DOHH2 (cell line): ENCODE data around the gene HOXC12.

ENCODE experiments used
- EZH2phosphoT487 ChIP-seq: fragments of 200-600 bp; sonication (generic); IDR thresholded peaks from 2 replicates; pipeline ENCODE4 v1.6.1; 2017; ENCODE audit warnings: borderline replicate concordance, mild to moderate bottlenecking, antibody characterized with exemption, low read length, moderate library complexity, mixed read lengths
- TF ChIP-seq, protein P1 (sequence below): fragments of 200-600 bp; sonication (generic); IDR thresholded peaks from one replicate; pipeline ENCODE4 v1.5.1; 2014; ENCODE audit warnings: antibody characterized with exemption, mild to moderate bottlenecking, low read depth, low read length; ENCODE audit not compliant: poor library complexity, severe bottlenecking

DNA sequence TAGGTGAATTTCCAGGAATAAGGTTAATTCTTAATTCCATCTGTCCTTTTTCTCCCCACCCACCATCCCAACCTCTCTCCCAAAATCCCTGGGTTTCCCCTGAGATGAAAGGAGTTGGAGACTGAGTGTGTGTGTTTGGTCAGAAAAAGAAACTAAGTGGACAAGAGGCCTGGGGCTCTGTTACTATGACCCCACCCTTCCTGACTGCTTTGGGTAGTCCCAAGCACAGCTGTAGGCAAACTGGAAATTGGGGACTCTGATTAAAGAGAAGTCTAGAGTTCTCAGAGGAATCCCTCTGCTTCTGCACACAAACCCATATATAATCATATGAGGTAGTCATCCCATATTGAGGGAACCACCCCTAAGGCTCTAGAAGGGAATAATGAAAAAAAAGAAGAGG lies 7.0 kb upstream of the HOXC12 start:
- TF ChIP-seq, protein P1, sequence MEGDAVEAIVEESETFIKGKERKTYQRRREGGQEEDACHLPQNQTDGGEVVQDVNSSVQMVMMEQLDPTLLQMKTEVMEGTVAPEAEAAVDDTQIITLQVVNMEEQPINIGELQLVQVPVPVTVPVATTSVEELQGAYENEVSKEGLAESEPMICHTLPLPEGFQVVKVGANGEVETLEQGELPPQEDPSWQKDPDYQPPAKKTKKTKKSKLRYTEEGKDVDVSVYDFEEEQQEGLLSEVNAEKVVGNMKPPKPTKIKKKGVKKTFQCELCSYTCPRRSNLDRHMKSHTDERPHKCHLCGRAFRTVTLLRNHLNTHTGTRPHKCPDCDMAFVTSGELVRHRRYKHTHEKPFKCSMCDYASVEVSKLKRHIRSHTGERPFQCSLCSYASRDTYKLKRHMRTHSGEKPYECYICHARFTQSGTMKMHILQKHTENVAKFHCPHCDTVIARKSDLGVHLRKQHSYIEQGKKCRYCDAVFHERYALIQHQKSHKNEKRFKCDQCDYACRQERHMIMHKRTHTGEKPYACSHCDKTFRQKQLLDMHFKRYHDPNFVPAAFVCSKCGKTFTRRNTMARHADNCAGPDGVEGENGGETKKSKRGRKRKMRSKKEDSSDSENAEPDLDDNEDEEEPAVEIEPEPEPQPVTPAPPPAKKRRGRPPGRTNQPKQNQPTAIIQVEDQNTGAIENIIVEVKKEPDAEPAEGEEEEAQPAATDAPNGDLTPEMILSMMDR: no peak
- no peak for TF ChIP-seq EZH2phosphoT487
